K562 (cell line): Measurements from ENCODE around the gene NR6A1. TPM values are rescaled to one million over a fixed set of nuclear protein-coding genes. Genes with fewer than 3 reads are reported as not detected.

ENCODE experiments used
- ELF2 ChIP-seq: fragments of 250-450 bp; sonication (Bioruptor Pico); IDR thresholded peaks from 2 replicates; pipeline ENCODE4 v1.5.0; 2021; ENCODE audit warnings: mild to moderate bottlenecking
- IRF1 ChIP-seq: sonication (generic); formaldehyde crosslinking; IDR thresholded peaks from 2 replicates; pipeline ENCODE4 v1.8.0; 2022; ENCODE audit warnings: missing genetic modification reagents, mild to moderate bottlenecking, borderline replicate concordance
- JUNB ChIP-seq: fragments of 450-650 bp; formaldehyde crosslinking; conservative IDR thresholded peaks from 2 replicates; pipeline ENCODE4 v1.4.0; 2020; ENCODE audit warnings: mild to moderate bottlenecking
- KDM2B ChIP-seq: fragments of 250-450 bp; sonication (Bioruptor Pico); IDR thresholded peaks from 2 replicates; pipeline ENCODE4 v1.8.0; 2021; ENCODE audit warnings: mild to moderate bottlenecking, moderate library complexity
- KLF1 ChIP-seq: fragments of 450-650 bp; IDR thresholded peaks from 2 replicates; pipeline ENCODE4 v1.6.1; 2016; ENCODE audit warnings: missing genetic modification characterization, missing compliant biosample characterization
- NCOA1 ChIP-seq: fragments of 450-650 bp; IDR thresholded peaks from 2 replicates; pipeline ENCODE4 v1.6.1; 2016; ENCODE audit warnings: low read depth
- POLR2A ChIP-seq: fragments of 450-650 bp; conservative IDR thresholded peaks from 2 replicates; pipeline ENCODE4 v1.6.1; 2016
- POLR2G ChIP-seq: fragments of 200-400 bp; formaldehyde crosslinking; IDR thresholded peaks from 2 replicates; pipeline ENCODE4 v1.6.1; 2017; ENCODE audit warnings: low read depth, mild to moderate bottlenecking, antibody characterized with exemption, low read length, moderate library complexity
- ZNF197 ChIP-seq: fragments of 200-800 bp; sonication (Bioruptor generic); IDR thresholded peaks from 2 replicates; pipeline ENCODE4 v1.6.1; 2016; ENCODE audit warnings: low read depth, missing genetic modification characterization, missing compliant biosample characterization
- polyA plus RNA-seq, 8 experiments: library from polyadenylated mRNA; depleted of rRNA in 4 of 8; stranded (reverse) in 5 of 8; unstranded in 3 of 8; fragments of >200 nt; fragmentation: Nextera tagmentation in 2 of 8; fragmentation: Illumina TruSeq in 1 of 8; extraction: Ambion mirVana in 2 of 8; extraction: Trizol in 1 of 8; gene quantifications; 2 replicates each; pipeline versions ENCODE4 v1.2.1 to v1.2.3, GENCODE V29; 2011 to 2014; ENCODE audit warnings: inconsistent platforms in 1 of 8, missing spikeins in 1 of 8
- total RNA-seq, 7 experiments: library from RNA; depleted of rRNA in 6 of 7; stranded (reverse); fragments of >200 nt in 6 of 7; fragmentation: Illumina TruSeq in 2 of 7; extraction: Trizol in 2 of 7; gene quantifications; 2 replicates each; pipeline versions ENCODE4 v1.2.1 to v1.2.3, GENCODE V29; 2011 to 2021; ENCODE audit warnings: low replicate concordance in 1 of 7
- TF ChIP-seq, protein P1 (sequence below): fragments of 450-650 bp; IDR thresholded peaks from 2 replicates; pipeline ENCODE4 v1.6.1; 2016; ENCODE audit warnings: low read depth
- TF ChIP-seq, protein P2 (sequence below): fragments of 250-450 bp; sonication (Bioruptor Pico); IDR thresholded peaks from 2 replicates; pipeline ENCODE4 v1.5.0; 2020; ENCODE audit warnings: mild to moderate bottlenecking
- TF ChIP-seq, protein P3 (sequence below): fragments of 450-650 bp; IDR thresholded peaks from 2 replicates; pipeline ENCODE4 v1.6.1; 2017; ENCODE audit warnings: mild to moderate bottlenecking, moderate library complexity

Gene NR6A1
- total and polyA plus RNA-seq, 9 of the 15 experiments (the other 6 are each of a cell fraction or from before 2014, with no cell fraction given): 9.7 to 55.4 (median 28.3) TPM

DNA sequence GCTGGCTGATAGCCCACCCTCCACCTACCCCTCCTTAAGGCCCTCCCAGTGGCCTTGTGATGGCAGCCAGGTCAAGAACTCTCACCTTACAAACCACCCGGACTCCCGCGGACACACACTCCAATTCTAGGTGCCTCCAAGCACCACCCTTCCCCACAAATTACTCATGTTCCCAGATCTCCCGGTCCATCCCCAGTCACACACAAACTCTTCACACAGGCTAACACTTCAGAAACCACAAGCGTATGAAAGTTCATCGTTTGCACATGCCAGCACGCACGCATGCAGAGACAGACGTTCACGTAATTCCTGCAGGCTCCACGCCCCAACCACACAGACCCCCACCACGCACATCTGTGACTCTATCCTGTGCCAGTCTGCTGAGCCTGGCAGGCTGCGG is 281.9 kb downstream of the NR6A1 start (continued):
- TF ChIP-seq, protein P1, sequence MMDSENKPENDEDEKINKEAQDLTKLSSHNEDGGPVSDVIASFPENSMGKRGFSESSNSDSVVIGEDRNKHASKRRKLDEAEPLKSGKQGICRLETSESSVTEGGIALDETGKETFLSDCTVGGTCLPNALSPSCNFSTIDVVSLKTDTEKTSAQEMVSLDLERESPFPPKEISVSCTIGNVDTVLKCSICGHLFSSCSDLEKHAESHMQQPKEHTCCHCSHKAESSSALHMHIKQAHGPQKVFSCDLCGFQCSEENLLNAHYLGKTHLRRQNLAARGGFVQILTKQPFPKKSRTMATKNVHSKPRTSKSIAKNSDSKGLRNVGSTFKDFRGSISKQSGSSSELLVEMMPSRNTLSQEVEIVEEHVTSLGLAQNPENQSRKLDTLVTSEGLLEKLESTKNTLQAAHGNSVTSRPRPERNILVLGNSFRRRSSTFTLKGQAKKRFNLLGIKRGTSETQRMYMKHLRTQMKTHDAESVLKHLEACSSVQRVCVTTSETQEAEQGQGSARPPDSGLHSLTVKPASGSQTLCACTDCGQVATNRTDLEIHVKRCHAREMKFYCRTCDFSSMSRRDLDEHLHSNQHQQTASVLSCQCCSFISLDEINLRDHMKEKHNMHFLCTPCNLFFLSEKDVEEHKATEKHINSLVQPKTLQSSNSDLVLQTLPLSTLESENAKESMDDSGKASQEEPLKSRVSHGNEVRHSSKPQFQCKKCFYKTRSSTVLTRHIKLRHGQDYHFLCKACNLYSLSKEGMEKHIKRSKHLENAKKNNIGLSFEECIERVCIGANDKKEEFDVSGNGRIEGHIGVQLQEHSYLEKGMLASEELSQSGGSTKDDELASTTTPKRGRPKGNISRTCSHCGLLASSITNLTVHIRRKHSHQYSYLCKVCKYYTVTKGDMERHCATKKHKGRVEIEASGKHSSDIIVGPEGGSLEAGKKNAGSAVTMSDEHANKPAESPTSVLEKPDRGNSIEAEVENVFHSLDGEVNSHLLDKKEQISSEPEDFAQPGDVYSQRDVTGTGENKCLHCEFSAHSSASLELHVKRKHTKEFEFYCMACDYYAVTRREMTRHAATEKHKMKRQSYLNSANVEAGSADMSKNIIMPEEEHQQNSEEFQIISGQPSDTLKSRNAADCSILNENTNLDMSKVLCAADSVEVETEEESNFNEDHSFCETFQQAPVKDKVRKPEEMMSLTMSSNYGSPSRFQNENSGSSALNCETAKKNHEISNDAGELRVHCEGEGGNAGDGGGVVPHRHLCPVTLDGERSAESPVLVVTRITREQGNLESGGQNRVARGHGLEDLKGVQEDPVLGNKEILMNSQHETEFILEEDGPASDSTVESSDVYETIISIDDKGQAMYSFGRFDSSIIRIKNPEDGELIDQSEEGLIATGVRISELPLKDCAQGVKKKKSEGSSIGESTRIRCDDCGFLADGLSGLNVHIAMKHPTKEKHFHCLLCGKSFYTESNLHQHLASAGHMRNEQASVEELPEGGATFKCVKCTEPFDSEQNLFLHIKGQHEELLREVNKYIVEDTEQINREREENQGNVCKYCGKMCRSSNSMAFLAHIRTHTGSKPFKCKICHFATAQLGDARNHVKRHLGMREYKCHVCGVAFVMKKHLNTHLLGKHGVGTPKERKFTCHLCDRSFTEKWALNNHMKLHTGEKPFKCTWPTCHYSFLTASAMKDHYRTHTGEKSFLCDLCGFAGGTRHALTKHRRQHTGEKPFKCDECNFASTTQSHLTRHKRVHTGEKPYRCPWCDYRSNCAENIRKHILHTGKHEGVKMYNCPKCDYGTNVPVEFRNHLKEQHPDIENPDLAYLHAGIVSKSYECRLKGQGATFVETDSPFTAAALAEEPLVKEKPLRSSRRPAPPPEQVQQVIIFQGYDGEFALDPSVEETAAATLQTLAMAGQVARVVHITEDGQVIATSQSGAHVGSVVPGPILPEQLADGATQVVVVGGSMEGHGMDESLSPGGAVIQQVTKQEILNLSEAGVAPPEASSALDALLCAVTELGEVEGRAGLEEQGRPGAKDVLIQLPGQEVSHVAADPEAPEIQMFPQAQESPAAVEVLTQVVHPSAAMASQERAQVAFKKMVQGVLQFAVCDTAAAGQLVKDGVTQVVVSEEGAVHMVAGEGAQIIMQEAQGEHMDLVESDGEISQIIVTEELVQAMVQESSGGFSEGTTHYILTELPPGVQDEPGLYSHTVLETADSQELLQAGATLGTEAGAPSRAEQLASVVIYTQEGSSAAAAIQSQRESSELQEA: no peak
- TF ChIP-seq KDM2B (CRISPR knock-in tag): no peak
- TF ChIP-seq JUNB: no peak
- no peak for TF ChIP-seq POLR2G
- TF ChIP-seq, protein P2, sequence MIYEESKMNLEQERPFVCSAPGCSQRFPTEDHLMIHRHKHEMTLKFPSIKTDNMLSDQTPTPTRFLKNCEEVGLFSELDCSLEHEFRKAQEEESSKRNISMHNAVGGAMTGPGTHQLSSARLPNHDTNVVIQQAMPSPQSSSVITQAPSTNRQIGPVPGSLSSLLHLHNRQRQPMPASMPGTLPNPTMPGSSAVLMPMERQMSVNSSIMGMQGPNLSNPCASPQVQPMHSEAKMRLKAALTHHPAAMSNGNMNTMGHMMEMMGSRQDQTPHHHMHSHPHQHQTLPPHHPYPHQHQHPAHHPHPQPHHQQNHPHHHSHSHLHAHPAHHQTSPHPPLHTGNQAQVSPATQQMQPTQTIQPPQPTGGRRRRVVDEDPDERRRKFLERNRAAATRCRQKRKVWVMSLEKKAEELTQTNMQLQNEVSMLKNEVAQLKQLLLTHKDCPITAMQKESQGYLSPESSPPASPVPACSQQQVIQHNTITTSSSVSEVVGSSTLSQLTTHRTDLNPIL: no peak
- TF ChIP-seq IRF1: no peak
- TF ChIP-seq, protein P3, sequence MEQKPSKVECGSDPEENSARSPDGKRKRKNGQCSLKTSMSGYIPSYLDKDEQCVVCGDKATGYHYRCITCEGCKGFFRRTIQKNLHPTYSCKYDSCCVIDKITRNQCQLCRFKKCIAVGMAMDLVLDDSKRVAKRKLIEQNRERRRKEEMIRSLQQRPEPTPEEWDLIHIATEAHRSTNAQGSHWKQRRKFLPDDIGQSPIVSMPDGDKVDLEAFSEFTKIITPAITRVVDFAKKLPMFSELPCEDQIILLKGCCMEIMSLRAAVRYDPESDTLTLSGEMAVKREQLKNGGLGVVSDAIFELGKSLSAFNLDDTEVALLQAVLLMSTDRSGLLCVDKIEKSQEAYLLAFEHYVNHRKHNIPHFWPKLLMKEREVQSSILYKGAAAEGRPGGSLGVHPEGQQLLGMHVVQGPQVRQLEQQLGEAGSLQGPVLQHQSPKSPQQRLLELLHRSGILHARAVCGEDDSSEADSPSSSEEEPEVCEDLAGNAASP: no peak
- no peak for TF ChIP-seq NCOA1
- TF ChIP-seq KLF1 (tag): no peak
- TF ChIP-seq POLR2A: no peak
- TF ChIP-seq ELF2 (CRISPR knock-in tag): no peak
- no peak for TF ChIP-seq ZNF197
